Activated naive CD4-positive, alpha-beta T cell treated with anti-CD3 and anti-CD28 coated beads for 36 hours (primary cell): ENCODE results near the gene RAB7B. TPM values are rescaled to one million over a fixed set of nuclear protein-coding genes. Genes with fewer than 3 reads are reported as not detected.
"Not testable (repeated sequence)": the region's sequence is repeated elsewhere in the genome, so short reads cannot be mapped to it uniquely, and the experiment has no call there.

Source experiments
- CTCF ChIA-PET: fragments of 350-600 bp; sonication (Branson Sonifier 250); formaldehyde crosslinking; loops from one replicate; lab custom pipeline; 2021; ENCODE audit warnings: antibody characterized with exemption; lab: Charles Lee
- DNase-seq: peaks from one replicate; pipeline ENCODE4 v3.0.0-alpha.2; 2020
- H3K27ac Mint-ChIP-seq: one replicate; pipeline ENCODE4 v1.8.0; 2021; ENCODE audit warnings: mild to moderate bottlenecking, mixed read lengths
- H3K27me3 Mint-ChIP-seq: one replicate; pipeline ENCODE4 v1.8.0; 2021; ENCODE audit warnings: low read depth, mixed read lengths
- H3K36me3 Mint-ChIP-seq: one replicate; pipeline ENCODE4 v1.8.0; 2021; ENCODE audit warnings: low read depth, mixed read lengths
- H3K4me1 Mint-ChIP-seq: one replicate; pipeline ENCODE4 v1.8.0; 2021; ENCODE audit warnings: low read depth, mixed read lengths
- H3K4me3 Mint-ChIP-seq: one replicate; pipeline ENCODE4 v1.8.0; 2021; ENCODE audit warnings: mild to moderate bottlenecking, moderate library complexity, mixed read lengths
- H3K9me3 Mint-ChIP-seq: one replicate; pipeline ENCODE4 v1.8.0; 2021; ENCODE audit warnings: mixed read lengths
- intact Hi-C: fragments of 100-400 bp; cut with micrococcal nuclease; formaldehyde crosslinking; loops from one replicate; pipeline ENCODE4 v1.15.1; 2023
- total RNA-seq, 2 experiments: library from RNA; stranded (reverse); gene quantifications; one replicate each; pipeline ENCODE4 v1.2.3, GENCODE V29; 2021

The RAB7B gene
- total RNA-seq, 2 experiments from 2014 or later, result not detected

- H3K36me3 Mint-ChIP-seq, result no peaks in the 10 kb centered on the region
- intact Hi-C loops, result no loop called here
- no peaks in the 10 kb centered on the region for H3K9me3 Mint-ChIP-seq
- no peak overlapping the region for H3K4me3 Mint-ChIP-seq
- no peak overlapping the region for H3K27ac Mint-ChIP-seq
- CTCF ChIA-PET, result interaction anchor here (1.2 kb wide), 1 partner anchor 20 kb away, joined by 6 read pairs; no protein-coding TSS in a partner anchor
- H3K27me3 Mint-ChIP-seq, result peaks cover 6% of the 10 kb centered on the region
- DNase-seq, result no peak
- H3K4me1 Mint-ChIP-seq, result peaks cover 22% of the 10 kb centered on the region
Observed at GRCh38 chr1:206003854-206004800, 932 bp upstream of the RAB7B start.

- peaks cover 22% of the 10 kb centered on the region for H3K4me1 Mint-ChIP-seq
- intact Hi-C loops, result no loop called here
- peaks cover 6% of the 10 kb centered on the region for H3K27me3 Mint-ChIP-seq
- no peaks in the 10 kb centered on the region for H3K9me3 Mint-ChIP-seq
- H3K36me3 Mint-ChIP-seq, result no peaks in the 10 kb centered on the region
- H3K27ac Mint-ChIP-seq, result no peak overlapping the region
- DNase-seq, result no peak
- CTCF ChIA-PET, result interaction anchor here (0.8 kb wide), 1 partner anchor 23 kb away, joined by 3 read pairs; no protein-coding TSS in a partner anchor
- no peak overlapping the region for H3K4me3 Mint-ChIP-seq
Observed at GRCh38 chr1:206002160-206002559, 1.0 kb downstream of the RAB7B start.

- intact Hi-C loops, result loop anchor here (1.0 kb wide), 1 partner anchor 49 kb away; no protein-coding TSS in a partner anchor
Observed at GRCh38 chr1:206001476-206001888, 1.7 kb downstream of the RAB7B start.

GRCh38 chr1:206000641-206001339 is 2.4 kb downstream of the RAB7B start:
- no peak for DNase-seq
- intact Hi-C loops, result loop anchor here (1.0 kb wide), 1 partner anchor 50 kb away; no protein-coding TSS in a partner anchor
- Mint-ChIP-seq H3K27ac (no peak overlapping the region), H3K36me3 (no peaks in the 10 kb centered on the region), H3K9me3 (no peaks in the 10 kb centered on the region), H3K4me3 (no peak overlapping the region), H3K27me3 (no peaks in the 10 kb centered on the region), H3K4me1 (peaks cover 22% of the 10 kb centered on the region)
- CTCF ChIA-PET, result interaction anchor here (0.7 to 3.7 kb wide), 5 partner anchors 16 to 123 kb away, joined by 3 to 16 read pairs (median 6); no protein-coding TSS in a partner anchor

More at GRCh38 chr1:206001476-206001888, 1.7 kb downstream of the RAB7B start:
- H3K27me3 Mint-ChIP-seq, result peaks cover 5% of the 10 kb centered on the region
- DNase-seq, result peak; percentile 60
- H3K9me3 Mint-ChIP-seq, result no peaks in the 10 kb centered on the region
- no peak overlapping the region for H3K4me3 Mint-ChIP-seq
- H3K27ac Mint-ChIP-seq, result no peak overlapping the region
- H3K36me3 Mint-ChIP-seq, result no peaks in the 10 kb centered on the region
- CTCF ChIA-PET, result interaction anchor here (2.1 kb wide), 1 partner anchor 83 kb away, joined by 8 read pairs; no protein-coding TSS in a partner anchor
- peaks cover 22% of the 10 kb centered on the region for H3K4me1 Mint-ChIP-seq

GRCh38 chr1:205998457-205999241 is 4.5 kb downstream of the RAB7B start:
- H3K9me3 Mint-ChIP-seq, result no peaks in the 10 kb centered on the region
- intact Hi-C loops, result no loop called here
- H3K36me3 Mint-ChIP-seq, result no peaks in the 10 kb centered on the region
- H3K4me1 Mint-ChIP-seq, result peaks cover 15% of the 10 kb centered on the region
- CTCF ChIA-PET, result interaction anchor here (0.9 to 3.7 kb wide), 3 partner anchors 21 to 108 kb away, joined by 3 to 16 read pairs (median 6); no protein-coding TSS in a partner anchor
- no peak overlapping the region for H3K27ac Mint-ChIP-seq
- H3K4me3 Mint-ChIP-seq, result no peak overlapping the region
- DNase-seq, result no peak
- H3K27me3 Mint-ChIP-seq, result no peaks in the 10 kb centered on the region

- H3K27ac Mint-ChIP-seq, intact Hi-C loops, DNase-seq, H3K9me3 Mint-ChIP-seq, H3K36me3 Mint-ChIP-seq, H3K4me3 Mint-ChIP-seq, H3K4me1 Mint-ChIP-seq, H3K27me3 Mint-ChIP-seq: not testable (repeated sequence)
- CTCF ChIA-PET, result interaction anchor here (2.4 kb wide), 1 partner anchor 20 kb away, joined by 5 read pairs; no protein-coding TSS in a partner anchor
Observed at GRCh38 chr1:205996641-205997040, 6.6 kb downstream of the RAB7B start.

- CTCF ChIA-PET, result interaction anchor here (1.2 to 2.4 kb wide), 2 partner anchors 10 to 18 kb away, joined by 3 to 5 read pairs; no protein-coding TSS in a partner anchor
- no peaks in the 10 kb centered on the region for H3K4me1 Mint-ChIP-seq
- no peak overlapping the region for H3K27ac Mint-ChIP-seq
- H3K9me3 Mint-ChIP-seq, result no peaks in the 10 kb centered on the region
- H3K4me3 Mint-ChIP-seq, result no peak overlapping the region
- H3K36me3 Mint-ChIP-seq, result no peaks in the 10 kb centered on the region
- intact Hi-C loops, result no loop called here
- DNase-seq, result no peak
- peaks cover 5% of the 10 kb centered on the region for H3K27me3 Mint-ChIP-seq
Observed at GRCh38 chr1:205994346-205994745, 8.8 kb downstream of the RAB7B start.

GRCh38 chr1:205993068-205993467 is 10.1 kb downstream of the RAB7B start:
- Mint-ChIP-seq H3K9me3 (no peaks in the 10 kb centered on the region), H3K4me3 (no peak overlapping the region), H3K27me3 (peaks cover 5% of the 10 kb centered on the region), H3K4me1 (no peaks in the 10 kb centered on the region), H3K27ac (no peak overlapping the region), H3K36me3 (no peaks in the 10 kb centered on the region)
- CTCF ChIA-PET, result interaction anchor here (1.2 to 2.2 kb wide), 4 partner anchors 9 to 113 kb away, joined by 3 to 9 read pairs (median 6); no protein-coding TSS in a partner anchor
- intact Hi-C loops, result no loop called here
- DNase-seq, result no peak

- CTCF ChIA-PET, result interaction anchor here (1.2 to 2.2 kb wide), 4 partner anchors 10 to 113 kb away, joined by 4 to 9 read pairs (median 6); no protein-coding TSS in a partner anchor
- Mint-ChIP-seq H3K4me3 (no peak overlapping the region), H3K27ac (no peak overlapping the region), H3K9me3 (no peaks in the 10 kb centered on the region), H3K36me3 (no peaks in the 10 kb centered on the region), H3K4me1 (no peaks in the 10 kb centered on the region), H3K27me3 (peaks cover 5% of the 10 kb centered on the region)
- no peak for DNase-seq
- intact Hi-C loops, result no loop called here
Observed at GRCh38 chr1:205992218-205992882, 10.8 kb downstream of the RAB7B start.

- CTCF ChIA-PET, result interaction anchor here (1.2 to 2.2 kb wide), 4 partner anchors 9 to 115 kb away, joined by 4 to 9 read pairs (median 6); no protein-coding TSS in a partner anchor
- Mint-ChIP-seq H3K36me3 (no peaks in the 10 kb centered on the region), H3K27ac (no peak overlapping the region), H3K27me3 (peaks cover 5% of the 10 kb centered on the region), H3K4me3 (no peak overlapping the region), H3K9me3 (no peaks in the 10 kb centered on the region), H3K4me1 (no peaks in the 10 kb centered on the region)
- DNase-seq, result no peak
- intact Hi-C loops, result no loop called here
Observed at GRCh38 chr1:205991237-205991636, 12.0 kb downstream of the RAB7B start.

GRCh38 chr1:205990226-205990625 is 13.0 kb downstream of the RAB7B start:
- no peak overlapping the region for H3K27ac Mint-ChIP-seq
- H3K27me3 Mint-ChIP-seq, result peaks cover 5% of the 10 kb centered on the region
- H3K9me3 Mint-ChIP-seq, result no peaks in the 10 kb centered on the region
- H3K4me1 Mint-ChIP-seq, result no peaks in the 10 kb centered on the region
- CTCF ChIA-PET, result interaction anchor here (1.5 kb wide), 1 partner anchor 13 kb away, joined by 8 read pairs; no protein-coding TSS in a partner anchor
- H3K36me3 Mint-ChIP-seq, result no peaks in the 10 kb centered on the region
- no peak overlapping the region for H3K4me3 Mint-ChIP-seq
- intact Hi-C loops, result no loop called here
- no peak for DNase-seq
